ENCODE measurements around the gene ARHGEF17.

- TF ChIP-seq CTCF (IDR thresholded peaks at IDR 0.05) (peak; percentile 85 to 98 (median 96)), POLR2A (IDR thresholded peaks at IDR 0.05) (peak; percentile 70 to 80)
Measured at GRCh38 chr11:73376160-73376802, 68.2 kb downstream of the ARHGEF17 start, which contains the start of gene RELT.

Data from Peyer's patch (tissue), 4 donors.